GM21390 (cell line): ENCODE data around the gene SCG5.

Experiments
- ATAC-seq: cut with Tn5 transposase; IDR thresholded peaks from one replicate; pipeline ENCODE4 v1.9.1; 2021; ENCODE audit not compliant: unreplicated experiment

SCG5 gene

DNA sequence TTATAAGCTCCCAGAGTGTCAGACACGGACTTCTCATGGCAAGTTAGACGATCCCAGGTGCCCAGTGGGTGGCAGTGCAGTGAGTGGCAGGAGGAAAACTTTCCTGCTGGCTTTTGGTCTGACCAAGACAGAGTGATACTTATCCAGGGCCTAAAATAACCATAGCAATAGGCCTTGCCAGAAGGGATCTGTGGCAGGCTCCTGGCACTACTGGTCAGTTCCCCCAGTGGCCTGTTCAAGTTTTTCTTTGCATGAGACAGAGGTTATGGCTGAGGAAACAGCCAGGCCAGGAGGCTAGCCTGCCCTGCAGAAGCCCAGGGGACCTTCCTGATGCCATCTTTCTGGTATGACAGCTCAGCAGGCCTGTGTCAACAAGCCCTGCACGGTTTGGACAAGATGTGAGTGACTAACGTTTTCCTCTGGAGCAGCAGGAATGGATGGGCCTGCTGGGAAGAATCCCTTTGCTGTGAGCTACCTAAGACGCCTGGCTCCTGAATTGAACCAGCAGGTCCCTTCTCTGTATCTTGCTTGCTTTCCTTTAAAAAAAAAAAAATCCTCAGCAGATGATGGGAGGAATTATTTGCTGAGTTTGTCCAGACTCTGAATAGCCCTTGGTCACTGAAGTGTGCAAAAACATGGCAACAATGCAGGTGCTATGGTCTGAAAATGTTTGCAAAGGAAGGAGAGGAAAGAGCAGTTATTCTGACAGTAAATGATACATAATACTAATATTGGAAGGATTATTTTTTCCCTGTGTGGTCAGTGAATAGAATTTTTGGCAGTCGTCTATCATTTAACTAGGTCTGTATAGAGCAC lies 18.0 kb downstream of the SCG5 start:
- ATAC-seq = no peak

- no peak for ATAC-seq
Observed at GRCh38 chr15:32663671-32664070, 22.2 kb downstream of the SCG5 start.

DNA sequence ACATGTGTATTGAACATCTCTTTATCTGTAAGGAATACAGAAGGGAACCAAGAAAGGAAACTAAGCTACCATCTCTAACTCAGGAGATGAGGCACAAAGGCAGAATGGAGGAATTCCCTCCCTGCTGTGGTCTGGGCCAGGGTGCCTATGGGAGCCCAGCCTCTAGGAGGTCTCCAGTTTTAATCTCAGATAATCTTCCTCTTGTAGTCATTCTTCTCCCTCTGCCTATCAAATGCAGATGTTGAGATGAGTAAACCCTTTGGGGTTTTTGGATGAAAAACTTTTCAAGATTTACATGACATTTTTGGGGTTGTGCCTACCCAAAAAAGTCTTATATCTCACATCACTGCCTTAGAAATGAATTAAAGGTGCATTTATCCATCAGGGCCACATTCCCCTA lies 23.3 kb downstream of the SCG5 start:
- no peak for ATAC-seq

DNA sequence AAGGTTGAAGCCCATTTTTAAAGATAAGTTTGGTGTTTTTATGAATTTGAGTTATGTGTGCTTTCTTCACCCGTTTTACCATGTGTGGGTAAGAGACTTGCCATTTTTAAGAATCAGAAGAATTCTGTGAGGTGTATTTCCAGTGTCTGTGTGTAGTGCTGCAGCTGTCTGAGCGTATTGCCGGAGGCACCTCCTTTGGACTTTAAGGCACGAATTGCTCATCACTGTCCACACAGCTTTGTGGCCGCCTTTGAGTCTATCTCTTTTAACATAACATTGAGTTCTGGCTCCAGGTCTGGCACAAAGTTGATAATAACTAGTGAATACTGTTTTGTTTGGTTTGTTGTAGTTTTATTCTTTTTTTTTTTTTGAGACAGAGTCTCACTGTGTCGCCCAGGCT lies 25.8 kb downstream of the SCG5 start:
- ATAC-seq = no peak

DNA sequence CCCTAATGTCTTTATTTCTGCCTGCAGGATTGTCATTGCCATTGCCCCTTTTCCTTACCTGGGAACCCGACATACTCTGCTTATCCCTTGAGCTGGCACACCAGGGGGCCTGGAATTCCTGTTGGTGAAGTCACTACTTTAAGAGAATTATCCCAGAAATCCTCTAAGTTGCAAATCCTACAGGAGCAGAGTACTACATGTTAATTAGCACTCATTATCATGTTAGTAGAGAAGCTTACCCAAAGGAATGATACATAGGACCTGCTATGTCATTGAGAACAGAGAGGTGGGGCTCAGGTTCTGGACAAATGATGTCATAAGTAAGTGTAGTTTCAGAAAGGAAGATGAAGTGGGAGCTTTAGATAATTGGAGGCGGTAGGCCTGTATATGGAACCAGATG lies 27.4 kb downstream of the SCG5 start:
- no peak for ATAC-seq

DNA sequence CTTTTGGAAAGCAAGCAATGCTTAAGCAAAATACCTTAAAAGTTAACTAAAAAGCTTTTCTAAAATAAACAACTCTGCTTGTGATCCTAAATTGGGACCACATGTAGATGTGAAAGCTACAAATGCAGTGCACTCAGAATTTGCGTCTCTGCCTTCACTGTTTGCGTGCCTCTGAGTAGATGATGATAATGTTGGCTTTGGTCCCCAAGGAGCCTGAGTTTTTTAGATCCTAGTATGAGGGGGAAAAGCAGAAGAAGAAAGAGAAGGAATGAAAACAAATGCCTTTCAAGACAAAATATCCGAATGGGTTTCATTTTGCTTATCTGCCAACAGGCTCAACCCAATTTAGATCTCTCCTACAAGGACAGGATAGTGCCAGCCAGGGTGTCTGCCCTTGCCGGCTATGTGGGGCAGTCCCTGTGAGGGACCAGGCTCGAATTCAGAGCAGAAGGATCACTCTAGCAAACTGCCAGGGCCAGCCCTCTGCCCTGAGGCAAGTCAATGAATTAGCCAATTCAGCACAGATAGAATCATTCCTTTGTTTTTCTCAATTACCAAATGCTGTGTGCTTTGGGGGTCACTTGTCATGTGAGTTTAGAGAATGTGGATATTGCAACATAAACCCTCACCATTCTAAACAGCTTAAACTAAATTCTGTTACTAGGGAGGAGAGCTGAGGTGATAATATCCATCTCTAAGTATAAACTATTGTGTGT lies 28.5 kb downstream of the SCG5 start:
- no peak for ATAC-seq

- no peak for ATAC-seq
Observed at GRCh38 chr15:32670623-32671022, 29.1 kb downstream of the SCG5 start.

- ATAC-seq = no peak
Observed at GRCh38 chr15:32671339-32672325, 30.1 kb downstream of the SCG5 start.

DNA sequence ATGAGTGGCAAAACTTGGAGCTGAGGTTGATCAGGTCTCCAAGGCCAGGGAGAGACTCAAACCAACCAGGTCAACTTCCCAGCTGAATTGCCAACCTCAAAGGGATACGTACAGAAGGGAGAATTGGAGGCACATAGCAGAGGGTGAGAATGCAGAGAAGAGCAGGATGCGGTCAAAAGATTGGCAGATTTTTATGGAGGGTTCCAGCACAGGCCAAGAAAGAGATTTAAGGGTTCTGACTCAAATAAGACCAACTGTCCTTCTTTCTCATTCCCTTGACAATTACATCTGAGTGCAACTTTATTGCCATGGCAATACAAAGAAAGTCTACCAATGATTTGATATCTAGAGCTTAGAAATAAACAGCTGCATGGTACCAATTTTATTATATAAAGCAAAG lies 33.2 kb downstream of the SCG5 start:
- no peak for ATAC-seq

DNA sequence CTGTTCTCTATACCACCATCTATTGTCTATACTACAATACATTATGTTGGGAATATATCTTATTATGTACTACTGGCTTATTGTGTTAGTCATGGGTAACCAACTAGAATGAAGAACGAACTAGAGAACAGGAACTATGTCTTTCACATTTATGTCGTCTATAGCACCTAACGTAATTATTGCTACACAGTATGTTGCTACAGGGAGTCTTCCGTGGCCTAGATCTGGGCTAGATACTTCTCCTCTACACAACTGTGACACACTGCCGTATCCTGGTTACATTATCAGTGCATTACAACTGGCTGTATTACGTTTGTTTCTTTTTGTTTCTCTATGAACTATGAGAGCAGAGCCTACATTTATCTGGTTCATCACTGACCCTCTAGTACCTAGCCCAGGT lies 34.0 kb downstream of the SCG5 start:
- no peak for ATAC-seq

- ATAC-seq = no peak
Observed at GRCh38 chr15:32676169-32676568, 34.7 kb downstream of the SCG5 start.

- no peak for ATAC-seq
Observed at GRCh38 chr15:32677238-32677750, 35.8 kb downstream of the SCG5 start.

GRCh38 chr15:32679298-32679690 lies 37.8 kb downstream of the SCG5 start:
- ATAC-seq = no peak

GRCh38 chr15:32682569-32682968 lies 41.1 kb downstream of the SCG5 start:
- no peak for ATAC-seq

DNA sequence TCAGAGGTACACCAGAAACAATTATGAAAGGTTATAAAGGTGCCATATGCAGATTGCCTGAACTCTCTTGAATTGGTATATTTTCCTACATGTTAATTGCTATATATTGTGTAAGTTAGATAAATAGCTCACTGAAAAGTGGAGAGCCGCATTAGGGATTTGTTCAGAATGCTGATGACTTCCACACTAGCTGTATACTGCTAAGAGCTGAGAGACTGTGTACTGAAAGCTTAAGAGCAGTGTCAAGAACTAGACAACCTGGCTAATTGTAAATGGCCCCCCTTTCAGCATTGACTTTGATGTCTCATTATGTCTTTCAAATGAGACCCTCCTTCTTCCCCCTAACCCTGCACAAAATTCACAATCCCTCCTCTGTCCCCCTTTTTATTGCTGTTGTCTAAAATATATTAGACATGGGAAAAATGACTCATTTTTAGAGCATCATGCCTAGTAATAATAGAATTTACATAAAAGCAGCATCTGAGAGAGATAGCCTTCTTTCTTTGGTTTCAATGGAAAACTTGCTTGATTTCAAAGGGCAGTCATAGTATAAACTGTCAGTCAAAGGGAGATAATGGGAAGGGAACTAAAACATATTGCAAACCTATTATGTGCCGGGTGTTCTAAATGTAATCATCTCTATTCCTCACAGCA lies 41.6 kb downstream of the SCG5 start:
- ATAC-seq = no peak

- no peak for ATAC-seq
Observed at GRCh38 chr15:32683906-32684584, 42.5 kb downstream of the SCG5 start.

DNA sequence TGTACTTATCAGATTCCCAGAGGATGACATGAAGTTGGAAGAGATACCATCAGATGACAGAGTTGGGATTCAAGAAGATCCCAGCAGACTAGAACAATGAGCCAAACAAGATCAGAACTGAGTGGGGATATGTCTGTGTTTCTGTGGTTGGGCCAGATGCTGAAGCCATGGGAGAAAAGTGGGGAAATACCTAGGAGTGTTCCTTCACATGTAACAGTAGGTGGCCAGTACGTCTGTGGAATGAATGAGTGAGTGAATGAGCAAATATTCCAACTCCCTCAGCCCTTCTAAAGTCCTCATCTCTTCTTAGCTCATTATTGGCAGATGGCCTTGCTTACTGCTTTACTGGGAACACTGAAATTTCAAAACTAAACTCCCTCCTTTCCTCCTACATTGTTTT lies 44.1 kb downstream of the SCG5 start:
- no peak for ATAC-seq

DNA sequence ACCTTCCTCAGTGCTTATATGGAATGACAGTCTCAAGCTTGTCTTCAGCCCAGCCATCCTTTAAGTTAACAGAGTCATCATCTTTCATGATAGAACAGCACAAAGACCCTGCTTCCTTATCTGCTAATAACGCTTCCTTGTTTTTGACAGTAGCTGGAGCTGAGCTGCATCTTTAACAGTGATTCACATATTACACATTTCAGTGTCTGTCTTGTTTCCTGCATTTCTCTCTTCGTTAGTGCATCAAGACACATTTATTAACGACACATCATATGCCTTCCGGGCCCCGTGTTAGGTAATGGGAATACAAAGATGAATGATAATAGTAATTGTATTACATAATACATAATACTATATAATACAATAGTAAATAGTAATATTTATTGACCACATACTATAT lies 46.0 kb downstream of the SCG5 start:
- no peak for ATAC-seq

- ATAC-seq = no peak
Observed at GRCh38 chr15:32688151-32688639, 46.7 kb downstream of the SCG5 start.
